IMR-90 (cell line): Measurements from ENCODE around the gene PBX3. TPM values are rescaled to one million over a fixed set of nuclear protein-coding genes. Genes with fewer than 3 reads are reported as not detected.
A peak's percentile ranks its signal among the peaks of the same experiment; 100 is the strongest.

Source experiments
- ATAC-seq: fragments of 200-7000 bp; cut with Tn5 transposase; 2 replicates; pipeline ENCODE4 v1.9.1; 2020; ENCODE audit warnings: low read depth, mild to moderate bottlenecking, moderate library complexity
- BruUV-seq: library from RNA; stranded (reverse); fragments of 400-500 nt; replicated peaks from 2 replicates; lab custom pipeline; 2021; lab: Mats Ljungman, UMichigan
- CTCF ChIA-PET: fragments of 300-600 bp; formaldehyde crosslinking; extraction: SDS; loops from one replicate; lab custom pipeline; 2021; ENCODE audit warnings: antibody characterized with exemption; lab: Yijun Ruan, JAX
- POLR2A ChIA-PET: fragments of 300-600 bp; sonication (Branson Sonifier 250); formaldehyde crosslinking; loops from one replicate; lab custom pipeline; 2022; ENCODE audit warnings: antibody characterized with exemption; ENCODE audit not compliant: unreplicated experiment; lab: Charles Lee
- DNase-seq: peaks from one replicate; pipeline ENCODE4 v3.0.0; 2013
- H2AFZ ChIP-seq: replicated peaks from 2 replicates; pipeline ENCODE3; 2013; ENCODE audit warnings: low read length, mild to moderate bottlenecking; ENCODE audit not compliant: poor library complexity
- H2AK5ac ChIP-seq: 2 replicates; pipeline ENCODE4 v1.6.1; 2013; ENCODE audit warnings: low read depth, low read length, inconsistent platforms
- H2AK9ac ChIP-seq: replicated peaks from 2 replicates; pipeline ENCODE3; 2013; ENCODE audit warnings: mild to moderate bottlenecking, low read depth, low read length, moderate library complexity; ENCODE audit not compliant: poor library complexity
- H2BK120ac ChIP-seq: 2 replicates; pipeline ENCODE4 v1.6.1; 2013; ENCODE audit warnings: low read depth, low read length, inconsistent platforms
- H2BK15ac ChIP-seq: 3 replicates; pipeline ENCODE4 v1.6.1; 2013; ENCODE audit warnings: low read depth, low read length, inconsistent platforms
- H2BK20ac ChIP-seq: 2 replicates; pipeline ENCODE4 v1.6.1; 2013; ENCODE audit warnings: low read depth, mild to moderate bottlenecking, inconsistent platforms, low read length, moderate library complexity
- H2BK5ac ChIP-seq: 2 replicates; pipeline ENCODE4 v1.6.1; 2013; ENCODE audit warnings: mild to moderate bottlenecking, low read depth, low read length, inconsistent platforms; ENCODE audit not compliant: poor library complexity, severe bottlenecking
- H3K14ac ChIP-seq: replicated peaks from 2 replicates; pipeline ENCODE4 v1.6.1; 2013; ENCODE audit warnings: low read depth, low read length, inconsistent platforms
- H3K18ac ChIP-seq: 2 replicates; pipeline ENCODE4 v1.6.1; 2013; ENCODE audit warnings: low read depth, low read length, control low read depth
- H3K23ac ChIP-seq: 2 replicates; pipeline ENCODE4 v1.6.1; 2013; ENCODE audit warnings: low read depth, low read length, inconsistent platforms
- H3K27ac ChIP-seq: 2 replicates; pipeline ENCODE4 v1.5.1; 2013; ENCODE audit warnings: mild to moderate bottlenecking, control low read depth, low read length; ENCODE audit not compliant: insufficient read depth
- H3K27me3 ChIP-seq: 2 replicates; pipeline ENCODE4 v1.6.1; 2013; ENCODE audit warnings: low read length; ENCODE audit not compliant: control insufficient read depth, insufficient read depth
- H3K36me3 ChIP-seq: 2 replicates; pipeline ENCODE4 v1.6.1; 2013; ENCODE audit warnings: low read length, mixed read lengths; ENCODE audit not compliant: control insufficient read depth, insufficient read depth
- H3K4ac ChIP-seq: 2 replicates; pipeline ENCODE4 v1.6.1; 2013; ENCODE audit warnings: low read depth, low read length, inconsistent platforms
- H3K4me1 ChIP-seq: 2 replicates; pipeline ENCODE4 v1.6.1; 2013; ENCODE audit warnings: low read length, mixed read lengths; ENCODE audit not compliant: control insufficient read depth, insufficient read depth
- H3K4me2 ChIP-seq: 2 replicates; pipeline ENCODE4 v1.6.1; 2013; ENCODE audit warnings: low read depth, mild to moderate bottlenecking, control low read depth, low read length, moderate library complexity
- H3K4me3 ChIP-seq: 2 replicates; pipeline ENCODE4 v1.5.1; 2013; ENCODE audit warnings: low read depth, mild to moderate bottlenecking, control low read depth, low read length, moderate library complexity; ENCODE audit not compliant: insufficient read depth
- H3K56ac ChIP-seq: 2 replicates; pipeline ENCODE4 v1.6.1; 2013; ENCODE audit warnings: low read length, inconsistent platforms; ENCODE audit not compliant: insufficient read depth; ENCODE audit errors: extremely low read depth
- H3K79me1 ChIP-seq, 2 experiments: 2 replicates each; pipeline ENCODE4 v1.6.1; 2013; ENCODE audit warnings: low read length in 2 of 2, inconsistent platforms in 1 of 2, low read depth in 1 of 2
- H3K9ac ChIP-seq: 2 replicates; pipeline ENCODE4 v1.6.1; 2013; ENCODE audit warnings: low read depth, low read length, control low read depth
- H3K9me1 ChIP-seq: 2 replicates; pipeline ENCODE4 v1.6.1; 2013; ENCODE audit warnings: low read length, inconsistent platforms; ENCODE audit not compliant: insufficient read depth
- H3K9me3 ChIP-seq: 2 replicates; pipeline ENCODE4 v1.6.1; 2013; ENCODE audit warnings: low read length; ENCODE audit not compliant: control insufficient read depth, insufficient read depth
- H4K20me1 ChIP-seq: 2 replicates; pipeline ENCODE4 v1.6.1; 2013; ENCODE audit warnings: low read length, inconsistent platforms; ENCODE audit not compliant: insufficient read depth
- H4K5ac ChIP-seq: 2 replicates; pipeline ENCODE4 v1.6.1; 2013; ENCODE audit warnings: mild to moderate bottlenecking, low read depth, low read length, control low read depth
- H4K8ac ChIP-seq, 2 experiments: 2 replicates each; pipeline ENCODE4 v1.6.1; 2013; ENCODE audit warnings: low read depth in 2 of 2, low read length in 2 of 2, control low read depth in 1 of 2, inconsistent platforms in 1 of 2
- H4K91ac ChIP-seq: 2 replicates; pipeline ENCODE4 v1.6.1; 2013; ENCODE audit warnings: low read depth, low read length, inconsistent platforms; ENCODE audit not compliant: insufficient read depth
- BHLHE40 ChIP-seq: fragments of 150-350 bp; IDR thresholded peaks from 2 replicates; pipeline ENCODE4 v1.6.1; 2016; ENCODE audit warnings: mild to moderate bottlenecking, low read depth, low read length
- CHD1 ChIP-seq: IDR thresholded peaks from 2 replicates; pipeline ENCODE4 v1.6.1; 2012; ENCODE audit warnings: low read depth, low read length, improper control_type of control experiment
- ELK1 ChIP-seq: fragments of 150-350 bp; IDR thresholded peaks from 2 replicates; pipeline ENCODE4 v1.6.1; 2016; ENCODE audit warnings: low read depth, mild to moderate bottlenecking, low read length, moderate library complexity, borderline replicate concordance
- MAZ ChIP-seq: IDR thresholded peaks from 2 replicates; pipeline ENCODE4 v1.6.1; 2012; ENCODE audit warnings: low read depth, mild to moderate bottlenecking, low read length, improper control_type of control experiment, moderate library complexity, borderline replicate concordance
- RFX5 ChIP-seq: IDR thresholded peaks from 2 replicates; pipeline ENCODE4 v1.8.0; 2012; ENCODE audit warnings: low read depth, mild to moderate bottlenecking, low read length, moderate library complexity
- WGBS, 2 experiments: methylation state at CpG; one replicate each; pipeline versions ENCODE4 v1.1.5 to v1.1.7; 2013; ENCODE audit warnings: missing lambda C conversion rate in 2 of 2; ENCODE audit not compliant: insufficient read length in 1 of 2; ENCODE audit errors: extremely low coverage in 2 of 2; 5-methylcytosine and 5-hydroxymethylcytosine counted together
- dilution Hi-C: fragments of 300-500 bp; cut with HindIII; formaldehyde crosslinking; loops from one replicate; pipeline ENCODE4 v1.14.3; 2018; ENCODE audit warnings: low sequenced_read_pairs; ENCODE audit not compliant: unreplicated experiment
- in situ Hi-C: fragments of 300-500 bp; cut with MboI; formaldehyde crosslinking; loops from 3 replicates; pipeline ENCODE4 v1.14.3; 2019; ENCODE audit warnings: low sequenced_read_pairs, inconsistent platforms, mixed read lengths
- intact Hi-C: fragments of 100-400 bp; cut with micrococcal nuclease; formaldehyde crosslinking; loops from 2 replicates; pipeline ENCODE4 v1.10.0; 2022
- polyA plus RNA-seq, 3 experiments: library from polyadenylated mRNA; depleted of rRNA; stranded (reverse); fragments of >200 nt; gene quantifications; 2 replicates each; pipeline ENCODE4 v1.2.3, GENCODE V29; 2012; ENCODE audit warnings: low replicate concordance in 1 of 3
- total RNA-seq: library from RNA; depleted of rRNA; stranded (reverse); fragments of >200 nt; gene quantifications from 2 replicates; pipeline ENCODE4 v1.2.3, GENCODE V29; 2012

Gene PBX3
- total and polyA plus RNA-seq, 2 of the 4 experiments (the other 2 are of a cell fraction), result 12.0 to 15.6 TPM

- WGBS, 2 experiments, result no CpG with 5 or more reads among the region's 7 CpGs
- no peak for TF ChIP-seq RFX5
- TF ChIP-seq BHLHE40, result no peak
- TF ChIP-seq MAZ, result no peak
- TF ChIP-seq ELK1, result no peak
- no peak for TF ChIP-seq CHD1
- Histone ChIP-seq H3K9me1 (no peaks in the 10 kb centered on the region; the same call in 1 of the 2 replicates), H3K23ac (peak overlapping the region; percentile 79; the same call in 1 of the 2 replicates), H3K18ac (no peak overlapping the region), H2BK5ac (no peak overlapping the region), H4K20me1 (peaks cover 5% of the 10 kb centered on the region; the same call in 1 of the 2 replicates), H3K4me2 (no peak overlapping the region), H2BK15ac (no peak overlapping the region), H4K91ac (no peak overlapping the region), H3K56ac (no peak overlapping the region), H3K4ac (no peak overlapping the region), H3K79me1 (peaks cover 25 to 35% of the 10 kb centered on the region in 2 experiments), H2AK9ac (no peak overlapping the region), H2BK20ac (no peak overlapping the region), H3K4me1 (peaks cover 8% of the 10 kb centered on the region), H2BK120ac (no peak overlapping the region), H3K9ac (no peak overlapping the region), H2AK5ac (no peak overlapping the region), H3K9me3 (no peaks in the 10 kb centered on the region), H3K27ac (no peak overlapping the region), H3K27me3 (no peaks in the 10 kb centered on the region), H3K4me3 (no peak overlapping the region), H3K14ac (no peak overlapping the region), H3K36me3 (no peaks in the 10 kb centered on the region), H2AFZ (no peak overlapping the region), H4K8ac (no peak overlapping the region), H4K5ac (no peak overlapping the region)
- dilution Hi-C loops (no loop called here), intact Hi-C loops (loop anchor here (5.0 kb wide), 1 partner anchor 141 kb away; the partner anchor contains the start of gene PBX3), in situ Hi-C loops (no loop called here)
- BruUV-seq, result no TSS peak
- peak; percentile 56 for DNase-seq
- POLR2A ChIA-PET, result no interaction called here
- CTCF ChIA-PET, result interaction anchor here (0.5 kb wide), 1 partner anchor 475 kb away, joined by 3 read pairs; no protein-coding TSS in a partner anchor
- ATAC-seq, result no peak
Measured at GRCh38 chr9:125888211-125888610, 141.0 kb downstream of the PBX3 start.
